Measurements from ENCODE around the gene STK24. TPM values are rescaled to one million over a fixed set of nuclear protein-coding genes. Genes with fewer than 3 reads are reported as not detected.

STK24 gene
- total and polyA plus RNA-seq, 10 of the 15 experiments (the other 5 are each of a cell fraction or from before 2014, with no cell fraction given), result 7.5 to 115 (median 52.9) TPM

GRCh38 chr13:98537306-98537705 lies 39.6 kb downstream of the STK24 start (continued):
- TF ChIP-seq YBX1 (IDR thresholded peaks at IDR 0.05), result no peak

GRCh38 chr13:98536729-98537128 lies 40.2 kb downstream of the STK24 start:
- WGBS (ENCODE audit: insufficient coverage, insufficient replicate concordance, low lambda C conversion rate, missing lambda C conversion rate), result 95% methylated on average over 11 of the region's 14 CpGs
- intact Hi-C loops (cut with micrococcal nuclease; ENCODE audit: unreplicated experiment), result no loop called here
- no peak overlapping the region for H3K4me2 ChIP-seq (ENCODE audit: control insufficient read depth, insufficient read depth)
- FAIRE-seq (no peak), ATAC-seq (no peak), DNase-seq (ENCODE audit: low read depth, low spot score) (no peak)
- no peak overlapping the region for H3K27ac ChIP-seq (ENCODE audit: control insufficient read depth, insufficient read depth)
- no peak overlapping the region for H2AFZ ChIP-seq (ENCODE audit: control insufficient read depth, low read depth, low read length)
- peaks cover 93% of the 10 kb centered on the region for H3K79me2 ChIP-seq (ENCODE audit: control insufficient read depth, insufficient read depth, low read length)
- in situ Hi-C loops (cut with MboI), result no loop called here
- H3K9me3 ChIP-seq (replicated peaks; ENCODE audit: control insufficient read depth, insufficient read depth, low read length), result no peaks in the 10 kb centered on the region
- peaks cover 26% of the 10 kb centered on the region for H3K4me1 ChIP-seq (ENCODE audit: control insufficient read depth, insufficient read depth, low read length)
- no peak overlapping the region for H3K9ac ChIP-seq (ENCODE audit: control insufficient read depth, insufficient read depth, low read length)
- no peaks in the 10 kb centered on the region for H3K27me3 ChIP-seq (replicated peaks in 1 of 2; ENCODE audit: control insufficient read depth in 2 of 2, insufficient read depth in 2 of 2, low read length in 1 of 2)
- SMC1A ChIA-PET (ENCODE audit: uncharacterized antibody, unreplicated experiment), result interaction anchor here (0.6 to 0.9 kb wide), 2 partner anchors 13 to 49 kb away, joined by 3 to 4 read pairs; no protein-coding TSS in a partner anchor
- H3K36me3 ChIP-seq (ENCODE audit: control insufficient read depth in 2 of 2, insufficient read depth in 2 of 2, low read length in 1 of 2), result peaks cover 9 to 12% of the 10 kb centered on the region in 2 experiments; a peak in 3 of 4 replicates
- CTCF ChIA-PET, result interaction anchor here (0.9 to 1.5 kb wide), 2 partner anchors 10 to 17 kb away, joined by 3 to 4 read pairs; no protein-coding TSS in a partner anchor
- POLR2A ChIA-PET, result no interaction called here
- H4K20me1 ChIP-seq (ENCODE audit: control insufficient read depth, insufficient read depth), result peaks cover 4% of the 10 kb centered on the region
- no TSS peak for BruUV-seq (replicated peaks)
- no peak overlapping the region for H3K4me3 ChIP-seq
- TF ChIP-seq NFYA (IDR thresholded peaks at IDR 0.05; ENCODE audit: borderline replicate concordance, low read depth, low read length) (no peak), PML (IDR thresholded peaks at IDR 0.05; ENCODE audit: low read length) (no peak), LARP7 (IDR thresholded peaks at IDR 0.05) (no peak), SMAD5 (IDR thresholded peaks at IDR 0.05; ENCODE audit: low read depth) (no peak), ZBTB11 (CRISPR knock-in tag; IDR thresholded peaks at IDR 0.05) (no peak), FOS (IDR thresholded peaks at IDR 0.05; ENCODE audit: borderline replicate concordance, extremely low read depth, insufficient read length) (no peak), NRF1 (conservative IDR thresholded peaks at IDR 0.05; ENCODE audit: low read depth, low read length) (no peak), ZNF622 (IDR thresholded peaks at IDR 0.05) (no peak)
- RAD21 ChIA-PET (ENCODE audit: unreplicated experiment), result interaction anchor here (0.6 to 2.0 kb wide), 3 partner anchors 20 to 116 kb away, joined by 3 to 6 read pairs (median 4); no protein-coding TSS in a partner anchor
